GM12865 (cell line): ENCODE results near the gene LZTS2.

Experiments used
- DNase-seq: peaks from one replicate; pipeline ENCODE4 v3.0.0; 2010; ENCODE audit warnings: low read depth
- H3K4me3 ChIP-seq: 2 replicates; pipeline ENCODE4 v1.5.1; 2011; ENCODE audit warnings: mild to moderate bottlenecking, low read depth, low read length, control low read depth
- TF ChIP-seq, protein P1 (sequence below): IDR thresholded peaks from 2 replicates; pipeline ENCODE4 v1.5.1; 2011; ENCODE audit warnings: low read length, control low read depth, low read depth, inconsistent platforms; ENCODE audit not compliant: insufficient read depth; ENCODE audit errors: missing control alignments

Gene LZTS2

GRCh38 chr10:101035314-101035713 lies 35.7 kb downstream of the LZTS2 start:
- TF ChIP-seq, protein P1, sequence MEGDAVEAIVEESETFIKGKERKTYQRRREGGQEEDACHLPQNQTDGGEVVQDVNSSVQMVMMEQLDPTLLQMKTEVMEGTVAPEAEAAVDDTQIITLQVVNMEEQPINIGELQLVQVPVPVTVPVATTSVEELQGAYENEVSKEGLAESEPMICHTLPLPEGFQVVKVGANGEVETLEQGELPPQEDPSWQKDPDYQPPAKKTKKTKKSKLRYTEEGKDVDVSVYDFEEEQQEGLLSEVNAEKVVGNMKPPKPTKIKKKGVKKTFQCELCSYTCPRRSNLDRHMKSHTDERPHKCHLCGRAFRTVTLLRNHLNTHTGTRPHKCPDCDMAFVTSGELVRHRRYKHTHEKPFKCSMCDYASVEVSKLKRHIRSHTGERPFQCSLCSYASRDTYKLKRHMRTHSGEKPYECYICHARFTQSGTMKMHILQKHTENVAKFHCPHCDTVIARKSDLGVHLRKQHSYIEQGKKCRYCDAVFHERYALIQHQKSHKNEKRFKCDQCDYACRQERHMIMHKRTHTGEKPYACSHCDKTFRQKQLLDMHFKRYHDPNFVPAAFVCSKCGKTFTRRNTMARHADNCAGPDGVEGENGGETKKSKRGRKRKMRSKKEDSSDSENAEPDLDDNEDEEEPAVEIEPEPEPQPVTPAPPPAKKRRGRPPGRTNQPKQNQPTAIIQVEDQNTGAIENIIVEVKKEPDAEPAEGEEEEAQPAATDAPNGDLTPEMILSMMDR = no peak
- H3K4me3 ChIP-seq = no peak overlapping the region
- no peak for DNase-seq

DNA sequence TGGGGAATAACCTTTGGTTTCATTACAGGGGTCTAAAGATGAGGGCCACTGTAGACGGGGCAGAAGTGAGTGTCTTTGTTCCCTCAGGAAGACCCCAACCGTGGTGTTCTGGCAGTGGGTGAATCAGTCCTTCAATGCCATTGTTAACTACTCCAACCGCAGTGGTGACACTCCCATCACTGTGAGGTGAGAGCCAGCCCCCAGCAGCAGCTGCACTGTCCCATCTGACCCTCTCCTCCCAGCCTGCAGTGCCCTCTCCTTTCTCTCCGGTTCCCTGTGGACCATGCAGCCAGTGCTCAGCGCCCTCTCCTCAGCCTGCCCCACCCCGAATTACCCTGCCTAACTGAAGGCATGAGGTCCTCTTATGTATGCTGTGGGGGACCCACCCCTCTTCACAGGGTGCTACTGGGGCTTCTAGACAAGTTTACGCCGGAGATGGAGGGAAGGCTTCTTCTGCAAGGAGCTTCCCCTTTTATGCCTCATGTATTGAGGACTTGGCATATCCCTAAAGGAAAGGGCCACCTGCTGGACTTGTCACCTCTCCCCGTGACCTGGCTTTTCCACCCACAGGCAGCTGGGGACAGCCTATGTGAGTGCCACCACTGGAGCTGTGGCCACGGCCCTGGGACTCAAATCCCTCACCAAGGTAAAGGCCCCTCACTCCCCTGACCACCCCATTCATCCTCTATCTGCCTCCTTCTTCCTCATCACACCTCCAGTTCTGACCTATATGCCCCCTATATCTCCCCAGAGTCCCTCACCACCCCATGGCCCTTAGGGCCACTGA lies 36.5 kb downstream of the LZTS2 start:
- H3K4me3 ChIP-seq = no peak overlapping the region
- TF ChIP-seq, protein P1 = no peak
- DNase-seq = no peak

DNA sequence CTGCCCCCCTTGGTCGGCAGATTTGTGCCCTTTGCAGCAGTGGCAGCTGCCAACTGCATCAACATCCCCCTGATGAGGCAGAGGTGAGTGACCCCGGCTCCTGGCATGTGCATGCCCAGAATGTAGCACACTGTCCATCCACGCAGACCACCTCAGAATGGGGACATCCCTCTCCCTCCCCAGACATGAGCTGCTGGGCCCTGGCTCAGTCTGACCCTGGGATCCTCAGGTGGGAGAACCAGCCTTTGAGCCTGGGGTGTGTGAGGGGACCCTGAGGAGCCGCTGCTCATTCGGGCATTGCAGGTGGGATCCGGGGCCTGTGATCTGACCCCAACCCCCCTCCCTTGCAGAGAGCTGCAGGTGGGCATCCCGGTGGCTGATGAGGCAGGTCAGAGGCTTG lies 37.1 kb downstream of the LZTS2 start:
- H3K4me3 ChIP-seq = no peak overlapping the region
- no peak for DNase-seq
- TF ChIP-seq, protein P1 = no peak

GRCh38 chr10:101038484-101038883 lies 38.9 kb downstream of the LZTS2 start:
- TF ChIP-seq, protein P1 = no peak
- DNase-seq = no peak

DNA sequence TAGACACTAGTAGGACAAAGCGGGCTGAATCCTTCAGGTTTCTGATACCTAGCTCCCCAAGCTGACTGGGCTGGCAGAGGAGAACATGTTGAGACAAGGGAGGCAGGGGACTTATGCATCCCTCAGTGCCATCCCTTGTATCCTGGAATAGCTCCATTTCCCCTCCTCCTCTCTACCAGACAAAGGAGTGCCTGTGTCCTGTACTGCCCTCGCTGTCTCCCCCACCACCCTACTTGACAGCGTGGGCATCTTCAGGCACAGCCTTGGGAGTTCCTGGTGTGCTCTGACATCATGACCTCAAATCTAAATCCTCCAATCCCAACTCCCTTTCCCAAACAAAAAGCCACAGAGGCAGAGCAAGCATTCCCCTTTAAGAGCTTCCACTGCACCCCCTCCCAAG lies 40.5 kb downstream of the LZTS2 start:
- TF ChIP-seq, protein P1 = no peak
- DNase-seq = no peak
- H3K4me3 ChIP-seq = no peak overlapping the region

More at GRCh38 chr10:101038484-101038883, 38.9 kb downstream of the LZTS2 start:
- no peak overlapping the region for H3K4me3 ChIP-seq

DNA sequence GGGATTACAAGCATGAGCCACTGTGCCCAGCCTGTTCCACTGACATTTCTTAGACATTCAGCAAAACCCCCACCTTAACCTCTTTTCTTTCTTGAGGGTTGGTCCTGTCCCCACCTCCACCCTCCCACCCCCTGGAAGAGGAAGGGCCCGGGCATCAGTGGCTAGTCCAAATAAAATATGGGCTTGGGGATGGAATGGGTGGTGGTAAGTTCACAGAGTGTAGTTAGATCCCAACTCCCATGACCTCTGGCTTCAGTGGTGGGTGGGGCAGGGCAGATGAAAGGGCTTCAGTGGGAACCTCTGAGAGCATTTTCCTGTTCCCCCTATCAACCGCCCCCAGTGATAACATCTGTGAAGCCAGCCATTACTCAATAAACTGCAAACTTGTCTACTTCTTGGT lies 41.2 kb downstream of the LZTS2 start:
- TF ChIP-seq, protein P1 = no peak
- H3K4me3 ChIP-seq = no peak overlapping the region
- no peak for DNase-seq
